H9 (cell line): ENCODE data around the gene CYB5R3. TPM values are rescaled to one million over a fixed set of nuclear protein-coding genes. Genes with fewer than 3 reads are reported as not detected.

Experiments
- DNase-seq: peaks from one replicate; pipeline ENCODE4 v3.0.0-alpha.2; 2017
- H2AFZ ChIP-seq: one replicate; pipeline ENCODE4 v1.6.1; 2013; ENCODE audit warnings: mild to moderate bottlenecking, low read length, control low read depth, moderate library complexity
- H2AK5ac ChIP-seq: 2 replicates; pipeline ENCODE4 v1.6.1; 2013; ENCODE audit warnings: low read length, control low read depth, mixed read lengths; ENCODE audit not compliant: insufficient read length
- H2BK120ac ChIP-seq: one replicate; pipeline ENCODE4 v1.6.1; 2013; ENCODE audit warnings: low read depth, mild to moderate bottlenecking, low read length, control low read depth, inconsistent platforms; ENCODE audit not compliant: poor library complexity, severe bottlenecking
- H2BK12ac ChIP-seq: 2 replicates; pipeline ENCODE4 v1.6.1; 2013; ENCODE audit warnings: low read length, control low read depth, mixed read lengths, low read depth; ENCODE audit not compliant: insufficient read length
- H2BK15ac ChIP-seq: 2 replicates; pipeline ENCODE4 v1.6.1; 2013; ENCODE audit warnings: low read depth, low read length, control low read depth
- H2BK20ac ChIP-seq: one replicate; pipeline ENCODE4 v1.6.1; 2013; ENCODE audit warnings: low read depth, mild to moderate bottlenecking, low read length, control low read depth, inconsistent platforms; ENCODE audit not compliant: poor library complexity, severe bottlenecking
- H2BK5ac ChIP-seq: 2 replicates; pipeline ENCODE4 v1.6.1; 2013; ENCODE audit warnings: low read length, control low read depth, mixed read lengths; ENCODE audit not compliant: insufficient read length
- H3K14ac ChIP-seq: 2 replicates; pipeline ENCODE4 v1.6.1; 2013; ENCODE audit warnings: low read length, control low read depth; ENCODE audit not compliant: insufficient read depth
- H3K18ac ChIP-seq: 2 replicates; pipeline ENCODE4 v1.6.1; 2013; ENCODE audit warnings: low read depth, mild to moderate bottlenecking, mixed read lengths, low read length, control low read depth; ENCODE audit not compliant: insufficient read length
- H3K23ac ChIP-seq: 2 replicates; pipeline ENCODE4 v1.6.1; 2013; ENCODE audit warnings: low read length, control low read depth, mixed read lengths, low read depth; ENCODE audit not compliant: insufficient read length
- H3K23me2 ChIP-seq: 2 replicates; pipeline ENCODE4 v1.6.1; 2013; ENCODE audit warnings: low read depth, mild to moderate bottlenecking, mixed read lengths, low read length, control low read depth; ENCODE audit not compliant: insufficient read length, poor library complexity, severe bottlenecking
- H3K27ac ChIP-seq: 2 replicates; pipeline ENCODE4 v1.5.1; 2013; ENCODE audit warnings: low read length, control low read depth, mixed read lengths, low read depth; ENCODE audit not compliant: insufficient read length
- H3K27me3 ChIP-seq: 2 replicates; pipeline ENCODE4 v1.6.1; 2013; ENCODE audit warnings: low read length, control low read depth, inconsistent platforms; ENCODE audit not compliant: insufficient read depth
- H3K4ac ChIP-seq: 2 replicates; pipeline ENCODE4 v1.6.1; 2013; ENCODE audit warnings: low read depth, mild to moderate bottlenecking, control low read depth, inconsistent platforms, low read length, moderate library complexity
- H3K4me1 ChIP-seq: 2 replicates; pipeline ENCODE4 v1.6.1; 2013; ENCODE audit warnings: low read length, control low read depth, inconsistent platforms; ENCODE audit not compliant: insufficient read depth
- H3K4me2 ChIP-seq: 2 replicates; pipeline ENCODE4 v1.6.1; 2013; ENCODE audit warnings: low read length, control low read depth, mixed read lengths; ENCODE audit not compliant: insufficient read length, insufficient read depth
- H3K56ac ChIP-seq: 2 replicates; pipeline ENCODE4 v1.6.1; 2013; ENCODE audit warnings: low read depth, mild to moderate bottlenecking, mixed read lengths, low read length, control low read depth; ENCODE audit not compliant: insufficient read length
- H3K79me1 ChIP-seq: 2 replicates; pipeline ENCODE4 v1.6.1; 2013; ENCODE audit warnings: low read depth, mild to moderate bottlenecking, moderate library complexity, low read length, control low read depth, inconsistent platforms; ENCODE audit not compliant: insufficient read depth, poor library complexity, severe bottlenecking
- H3K79me2 ChIP-seq: 2 replicates; pipeline ENCODE4 v1.6.1; 2013; ENCODE audit warnings: low read length, control low read depth, inconsistent platforms; ENCODE audit not compliant: insufficient read depth
- H3K9ac ChIP-seq: 2 replicates; pipeline ENCODE4 v1.6.1; 2013; ENCODE audit warnings: low read length, control low read depth, mixed read lengths; ENCODE audit not compliant: insufficient read length; ENCODE audit errors: extremely low read depth
- H3K9me3 ChIP-seq: one replicate; pipeline ENCODE4 v1.6.1; 2013; ENCODE audit warnings: low read depth, low read length, inconsistent platforms; ENCODE audit not compliant: control insufficient read depth
- H3T11ph ChIP-seq: one replicate; pipeline ENCODE4 v1.6.1; 2013; ENCODE audit warnings: mild to moderate bottlenecking, low read length, control low read depth, inconsistent platforms
- H4K20me1 ChIP-seq: one replicate; pipeline ENCODE4 v1.6.1; 2013; ENCODE audit not compliant: control insufficient read depth, insufficient read length, insufficient read depth
- H4K5ac ChIP-seq: 2 replicates; pipeline ENCODE4 v1.6.1; 2013; ENCODE audit warnings: low read depth, mild to moderate bottlenecking, mixed read lengths, low read length, control low read depth; ENCODE audit not compliant: insufficient read length
- H4K8ac ChIP-seq: replicated peaks from 2 replicates; pipeline ENCODE4 v1.6.1; 2013; ENCODE audit warnings: low read length, control low read depth, mixed read lengths, low read depth; ENCODE audit not compliant: insufficient read length
- H4K91ac ChIP-seq: 2 replicates; pipeline ENCODE4 v1.6.1; 2013; ENCODE audit warnings: low read depth, mild to moderate bottlenecking, moderate library complexity, mixed read lengths, low read length, control low read depth; ENCODE audit not compliant: insufficient read length
- H3K27ac Mint-ChIP-seq, 3 experiments: 2 replicates in 2 of 3; 3 replicates in 1 of 3; pipeline ENCODE4 v1.8.0; 2020 to 2021; ENCODE audit warnings: mixed read lengths in 3 of 3, mild to moderate bottlenecking in 1 of 3, moderate library complexity in 1 of 3
- H3K27me3 Mint-ChIP-seq: 2 replicates; pipeline ENCODE4 v1.8.0; 2021; ENCODE audit warnings: low read depth, mild to moderate bottlenecking, moderate library complexity, mixed read lengths
- H3K36me3 Mint-ChIP-seq, 3 experiments: 2 replicates in 2 of 3; 3 replicates in 1 of 3; pipeline ENCODE4 v1.8.0; 2020 to 2021; ENCODE audit warnings: low read depth in 3 of 3, mixed read lengths in 3 of 3; ENCODE audit not compliant: insufficient read depth in 1 of 3
- H3K4me1 Mint-ChIP-seq, 2 experiments: 2 replicates each; pipeline ENCODE4 v1.8.0; 2020; ENCODE audit warnings: mixed read lengths in 2 of 2
- H3K4me3 Mint-ChIP-seq, 2 experiments: 2 replicates in 1 of 2; 3 replicates in 1 of 2; pipeline ENCODE4 v1.8.0; 2020 to 2021; ENCODE audit warnings: mild to moderate bottlenecking in 2 of 2, mixed read lengths in 2 of 2, moderate library complexity in 1 of 2
- H3K9me3 Mint-ChIP-seq, 2 experiments: 2 replicates in 1 of 2; 3 replicates in 1 of 2; pipeline ENCODE4 v1.8.0; 2020; ENCODE audit warnings: mild to moderate bottlenecking in 2 of 2, mixed read lengths in 2 of 2, moderate library complexity in 1 of 2
- WGBS: extraction: QIAGEN DNeasy Blood & Tissue Kit; methylation state at CpG from one replicate; pipeline ENCODE4 v1.1.7; 2013; ENCODE audit warnings: missing lambda C conversion rate, low lambda C conversion rate, mixed read lengths; ENCODE audit not compliant: insufficient read length; ENCODE audit errors: extremely low coverage; 5-methylcytosine and 5-hydroxymethylcytosine counted together
- total RNA-seq: library from RNA; stranded (reverse); gene quantifications from 2 replicates; pipeline ENCODE4 v1.2.1, GENCODE V29; 2021
- TF ChIP-seq, protein P1 (sequence below): fragments of 200-600 bp; sonication (generic); conservative IDR thresholded peaks from 3 replicates; pipeline ENCODE4 v1.8.0; 2021; ENCODE audit warnings: antibody characterized with exemption, mild to moderate bottlenecking

CYB5R3 gene
- total RNA-seq, 1 experiment from 2014 or later: 97.4 TPM

DNA sequence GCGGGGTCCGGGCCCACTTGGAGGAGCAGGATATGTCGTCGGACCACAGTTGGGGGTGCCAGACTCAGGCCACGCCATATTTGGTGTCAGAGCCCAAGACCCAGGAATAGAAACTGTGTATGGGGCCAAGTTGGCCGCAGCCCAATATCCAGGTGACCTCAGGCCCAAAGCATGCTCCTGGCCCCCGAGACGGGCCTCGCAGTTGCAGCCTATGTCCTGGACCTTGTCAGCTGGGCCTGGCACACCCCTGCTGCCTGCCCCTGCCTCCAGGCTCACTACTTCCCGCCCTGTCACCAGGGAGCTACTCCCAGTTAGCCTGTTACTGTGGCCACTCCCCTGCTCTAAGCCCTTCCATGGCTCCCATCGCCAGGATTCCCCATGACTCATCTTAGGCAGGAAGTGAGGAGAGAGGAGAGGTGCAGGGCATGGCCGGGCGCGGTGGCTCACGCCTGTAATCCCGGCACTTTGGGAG is 48.4 kb upstream of the CYB5R3 start:
- no peaks in the 10 kb centered on the region for H3K9me3 ChIP-seq
- no peak overlapping the region for H3T11ph ChIP-seq
- H2AFZ ChIP-seq: no peak overlapping the region
- no peaks in the 10 kb centered on the region for H3K36me3 Mint-ChIP-seq
- H3K4ac ChIP-seq: no peak overlapping the region
- TF ChIP-seq, protein P1, sequence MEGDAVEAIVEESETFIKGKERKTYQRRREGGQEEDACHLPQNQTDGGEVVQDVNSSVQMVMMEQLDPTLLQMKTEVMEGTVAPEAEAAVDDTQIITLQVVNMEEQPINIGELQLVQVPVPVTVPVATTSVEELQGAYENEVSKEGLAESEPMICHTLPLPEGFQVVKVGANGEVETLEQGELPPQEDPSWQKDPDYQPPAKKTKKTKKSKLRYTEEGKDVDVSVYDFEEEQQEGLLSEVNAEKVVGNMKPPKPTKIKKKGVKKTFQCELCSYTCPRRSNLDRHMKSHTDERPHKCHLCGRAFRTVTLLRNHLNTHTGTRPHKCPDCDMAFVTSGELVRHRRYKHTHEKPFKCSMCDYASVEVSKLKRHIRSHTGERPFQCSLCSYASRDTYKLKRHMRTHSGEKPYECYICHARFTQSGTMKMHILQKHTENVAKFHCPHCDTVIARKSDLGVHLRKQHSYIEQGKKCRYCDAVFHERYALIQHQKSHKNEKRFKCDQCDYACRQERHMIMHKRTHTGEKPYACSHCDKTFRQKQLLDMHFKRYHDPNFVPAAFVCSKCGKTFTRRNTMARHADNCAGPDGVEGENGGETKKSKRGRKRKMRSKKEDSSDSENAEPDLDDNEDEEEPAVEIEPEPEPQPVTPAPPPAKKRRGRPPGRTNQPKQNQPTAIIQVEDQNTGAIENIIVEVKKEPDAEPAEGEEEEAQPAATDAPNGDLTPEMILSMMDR: no peak
- no peak overlapping the region for H4K8ac ChIP-seq
- no peak overlapping the region for H3K18ac ChIP-seq
- no peak overlapping the region for H4K91ac ChIP-seq
- no peak overlapping the region for H2BK20ac ChIP-seq
- no peak overlapping the region for H2BK12ac ChIP-seq
- H3K27ac Mint-ChIP-seq: peak overlapping the region in 1 of 3 experiments; percentile 94; a peak in 1 of 7 replicates
- H3K14ac ChIP-seq: no peak overlapping the region
- H3K56ac ChIP-seq: no peak overlapping the region
- H2BK120ac ChIP-seq: no peak overlapping the region
- H3K9ac ChIP-seq: no peak overlapping the region
- no peak for DNase-seq
- H3K4me1 Mint-ChIP-seq: peaks cover 20 to 27% of the 10 kb centered on the region in 2 experiments
- no peaks in the 10 kb centered on the region for H3K79me1 ChIP-seq
- no peak overlapping the region for H4K5ac ChIP-seq
- no peak overlapping the region for H2BK15ac ChIP-seq
- H3K4me1 ChIP-seq: peaks cover 2% of the 10 kb centered on the region; the same call in 1 of the 2 replicates
- H3K27ac ChIP-seq: no peak overlapping the region
- H3K27me3 Mint-ChIP-seq: no peaks in the 10 kb centered on the region
- H2BK5ac ChIP-seq: no peak overlapping the region
- H3K23me2 ChIP-seq: no peaks in the 10 kb centered on the region
- no peak overlapping the region for H3K4me2 ChIP-seq
- no peaks in the 10 kb centered on the region for H3K9me3 Mint-ChIP-seq
- no peak overlapping the region for H2AK5ac ChIP-seq
- no peaks in the 10 kb centered on the region for H4K20me1 ChIP-seq
- WGBS: no CpG with 5 or more reads among the region's 16 CpGs
- H3K4me3 Mint-ChIP-seq: no peak overlapping the region; a peak in 1 of 5 replicates
- H3K23ac ChIP-seq: no peak overlapping the region
- H3K79me2 ChIP-seq: no peaks in the 10 kb centered on the region
- no peaks in the 10 kb centered on the region; the same call in 1 of the 2 replicates for H3K27me3 ChIP-seq
